ENCODE results near the gene NSFL1C.

NSFL1C gene

GRCh38 chr20:1466211-1467081, at the start of gene NSFL1C:
NSFL1C (minus strand) TSS chr20:1466849; CDS start chr20:1466824, 25 bp downstream.
- peak; percentile 95 for DNase-seq

GRCh38 chr20:1513801-1514200, 47.2 kb upstream of the NSFL1C start:
- DNase-seq = no peak

DNA sequence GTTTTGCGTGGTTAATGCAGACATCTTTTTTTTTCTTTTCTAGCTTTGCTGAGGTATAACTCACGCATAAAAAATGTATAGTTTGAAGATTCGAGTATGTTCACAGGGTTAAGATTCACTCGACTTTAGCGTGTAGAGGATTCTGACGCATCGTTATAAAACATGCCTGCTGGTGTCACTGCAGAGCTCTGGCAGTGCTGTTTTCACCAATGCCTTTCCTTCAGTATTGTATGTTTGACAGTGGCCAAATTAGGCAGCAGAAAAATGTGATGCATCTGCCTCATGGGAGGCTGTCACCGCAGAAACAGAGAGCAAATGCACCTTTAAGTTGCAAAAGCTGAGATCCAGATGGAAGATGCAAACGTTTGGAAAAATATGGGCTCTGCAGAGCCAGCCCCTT, 42.6 kb upstream of the NSFL1C start:
- DNase-seq = peak; percentile 24

- no peak for DNase-seq
These were observed 41.9 kb upstream of the NSFL1C start for GRCh38 chr20:1508574-1508973.

DNA sequence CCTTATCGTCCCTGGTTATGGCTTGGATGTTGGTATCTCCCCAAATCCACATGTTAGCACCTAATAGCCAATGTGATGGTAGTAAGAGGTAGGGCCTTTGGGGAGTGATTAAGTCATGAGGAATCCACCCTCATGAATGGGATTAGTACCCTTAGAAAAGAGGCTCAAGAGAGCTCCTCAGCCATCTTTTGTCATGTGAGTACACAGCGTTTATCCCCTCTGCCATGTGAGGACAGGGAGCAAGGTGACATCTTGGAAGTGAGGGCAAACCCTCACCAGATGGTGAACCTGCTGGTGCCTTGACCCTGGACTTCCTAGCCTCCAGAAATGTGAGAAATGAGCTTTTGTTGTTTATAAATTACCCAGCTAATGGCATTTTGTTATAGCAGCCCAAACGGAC, 40.6 kb upstream of the NSFL1C start:
- peak; percentile 80 for DNase-seq

GRCh38 chr20:1505871-1506270, 39.2 kb upstream of the NSFL1C start:
- DNase-seq = no peak

DNA sequence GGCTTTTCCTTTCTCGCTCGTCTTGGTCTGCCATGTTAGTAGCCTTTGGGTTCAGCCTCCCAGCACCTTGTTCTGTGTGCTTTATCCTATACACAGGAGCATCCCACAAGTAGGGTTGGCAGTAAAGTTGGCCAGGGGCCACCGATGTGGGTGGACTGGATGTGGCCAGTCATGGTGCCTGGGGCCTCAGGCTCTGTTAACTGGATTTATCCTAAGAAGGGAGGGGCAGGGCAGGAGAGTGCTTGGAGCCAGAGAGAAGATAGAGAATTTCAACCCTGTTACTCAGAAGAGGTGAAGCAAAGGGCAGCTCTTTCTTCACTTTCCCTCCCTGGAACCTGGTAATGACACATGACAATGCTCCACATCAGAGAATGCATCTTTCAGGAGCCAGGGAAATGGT, 38.7 kb upstream of the NSFL1C start:
- DNase-seq = no peak

DNA sequence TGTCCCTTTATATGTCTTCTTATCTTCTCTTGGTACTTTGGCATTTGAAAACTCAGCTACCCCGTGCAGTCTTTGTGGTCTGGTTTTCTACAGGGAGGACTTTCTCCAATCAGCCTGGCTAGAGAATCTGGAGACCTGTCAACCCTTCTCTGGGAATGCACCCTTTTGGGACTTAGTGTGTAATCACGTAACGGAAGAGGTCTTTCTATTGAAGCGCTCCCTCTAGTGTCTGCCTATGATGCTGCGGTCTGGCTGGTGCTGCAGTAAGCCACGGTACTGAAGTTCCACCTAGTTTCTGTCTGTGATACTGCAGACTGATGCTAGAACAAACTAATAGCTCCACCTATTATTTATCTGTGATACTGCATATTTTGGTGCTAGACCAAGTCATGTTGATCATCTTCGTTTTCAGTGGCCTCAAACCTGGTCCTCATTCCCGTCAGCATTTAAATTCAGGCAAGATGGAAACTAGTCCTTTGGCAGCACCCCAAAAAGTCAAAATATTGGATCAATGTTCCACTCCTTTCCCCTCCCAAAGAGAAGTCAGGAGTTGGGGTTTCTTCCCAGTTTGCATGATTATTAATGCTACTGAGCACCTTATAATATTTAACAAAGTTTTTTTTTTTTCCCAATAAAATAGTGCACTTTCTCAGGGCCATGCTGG, 37.0 kb upstream of the NSFL1C start:
- peak; percentile 92 for DNase-seq

DNA sequence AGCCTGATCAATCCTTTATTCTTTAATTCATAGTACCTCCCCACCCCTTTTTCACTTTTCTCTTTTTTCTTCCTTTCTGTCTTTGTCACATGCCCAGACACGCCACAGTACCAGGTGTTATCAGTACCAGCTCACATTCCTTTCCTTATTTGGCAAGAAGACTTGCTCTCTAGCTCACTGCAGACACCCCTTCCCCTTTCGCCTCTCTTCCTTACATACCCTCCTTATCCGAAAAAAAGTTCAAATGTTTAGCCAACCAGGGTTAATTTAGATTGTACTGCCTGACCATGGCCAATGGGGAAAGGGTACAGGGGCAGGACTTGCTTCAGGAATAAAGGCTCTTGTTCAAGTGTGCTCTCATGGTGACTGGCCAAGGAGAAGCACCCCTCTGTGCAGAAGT, 33.8 kb upstream of the NSFL1C start:
- no peak for DNase-seq

- DNase-seq = no peak
These were observed 33.1 kb upstream of the NSFL1C start for GRCh38 chr20:1499528-1500420.

DNA sequence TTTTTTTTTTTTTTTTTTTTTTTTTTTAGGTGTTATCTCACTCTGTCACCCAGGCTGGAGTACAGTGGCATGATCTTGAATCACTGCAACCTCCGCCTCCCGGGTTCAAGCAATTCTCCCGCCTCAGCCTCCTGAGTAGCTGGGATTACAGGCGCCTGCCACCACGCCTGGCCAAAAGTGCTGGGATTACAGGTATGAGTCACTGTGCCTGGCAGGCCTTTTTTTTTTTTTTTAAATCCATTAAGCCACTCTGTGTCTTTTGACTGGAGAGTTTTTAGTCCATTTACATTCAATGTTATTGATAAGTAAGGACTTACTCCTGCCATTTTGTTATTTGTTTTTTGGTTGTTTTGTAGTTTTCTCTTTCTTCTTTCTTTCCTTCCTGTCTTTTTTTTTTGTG, 30.7 kb upstream of the NSFL1C start:
- peak; percentile 16 for DNase-seq

DNA sequence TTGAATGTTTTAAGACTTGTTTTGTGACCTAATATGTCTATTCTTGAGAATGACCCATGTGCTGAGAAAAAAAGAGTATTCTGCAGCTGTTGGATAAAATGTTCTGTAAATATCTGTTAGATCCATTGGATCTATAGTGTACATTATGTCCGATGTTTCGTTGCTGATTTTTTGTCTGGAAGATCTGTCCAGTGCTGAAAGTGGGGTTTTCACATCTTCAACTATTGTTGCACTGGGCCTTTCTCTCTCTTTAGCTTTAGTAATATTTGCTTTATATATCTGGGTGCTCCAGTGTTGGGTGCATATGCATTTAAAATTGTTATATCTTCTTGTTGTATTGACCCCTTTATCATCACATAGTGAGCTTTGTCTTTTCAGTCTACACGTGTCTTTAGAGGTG, 30.3 kb upstream of the NSFL1C start:
- DNase-seq = no peak

DNA sequence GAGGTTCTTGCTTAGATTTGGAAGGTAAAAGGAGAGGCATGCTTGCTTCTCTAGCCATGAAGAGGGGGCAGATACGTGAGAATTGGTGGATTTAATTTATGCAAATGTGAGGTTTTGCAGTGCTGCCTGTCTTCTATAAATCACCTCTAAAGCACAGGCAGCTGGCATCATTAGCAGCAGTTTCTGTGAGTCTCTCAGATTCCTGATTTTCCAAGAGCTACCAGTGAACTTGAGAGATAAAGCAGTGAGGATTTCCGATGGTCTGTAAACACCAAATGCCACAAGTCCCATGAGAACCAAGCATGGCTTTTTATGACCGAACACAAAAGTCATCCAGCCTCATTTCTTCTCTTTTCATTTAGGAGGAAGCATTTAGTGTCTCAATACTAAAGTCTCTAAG, 27.8 kb upstream of the NSFL1C start:
- no peak for DNase-seq

DNA sequence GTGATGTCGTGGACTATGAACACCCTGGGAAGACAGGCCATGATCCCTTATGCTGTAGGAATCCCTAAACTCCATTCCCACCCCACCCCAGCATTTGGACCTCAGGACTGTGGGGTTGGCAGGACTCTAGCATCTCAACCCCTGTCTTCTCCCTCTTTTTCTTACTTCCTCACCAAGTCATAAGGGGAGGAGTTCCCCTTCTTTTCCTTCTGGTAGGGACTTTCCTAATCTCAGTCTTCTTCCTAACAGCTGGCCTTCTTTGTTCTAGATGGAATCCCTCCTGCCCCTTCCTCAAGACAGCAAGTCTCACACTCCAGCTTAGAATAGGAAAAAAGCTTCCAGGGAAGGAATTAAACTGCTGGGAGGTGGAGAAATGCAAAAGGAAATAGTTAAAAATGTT, 26.9 kb upstream of the NSFL1C start:
- DNase-seq = no peak

DNA sequence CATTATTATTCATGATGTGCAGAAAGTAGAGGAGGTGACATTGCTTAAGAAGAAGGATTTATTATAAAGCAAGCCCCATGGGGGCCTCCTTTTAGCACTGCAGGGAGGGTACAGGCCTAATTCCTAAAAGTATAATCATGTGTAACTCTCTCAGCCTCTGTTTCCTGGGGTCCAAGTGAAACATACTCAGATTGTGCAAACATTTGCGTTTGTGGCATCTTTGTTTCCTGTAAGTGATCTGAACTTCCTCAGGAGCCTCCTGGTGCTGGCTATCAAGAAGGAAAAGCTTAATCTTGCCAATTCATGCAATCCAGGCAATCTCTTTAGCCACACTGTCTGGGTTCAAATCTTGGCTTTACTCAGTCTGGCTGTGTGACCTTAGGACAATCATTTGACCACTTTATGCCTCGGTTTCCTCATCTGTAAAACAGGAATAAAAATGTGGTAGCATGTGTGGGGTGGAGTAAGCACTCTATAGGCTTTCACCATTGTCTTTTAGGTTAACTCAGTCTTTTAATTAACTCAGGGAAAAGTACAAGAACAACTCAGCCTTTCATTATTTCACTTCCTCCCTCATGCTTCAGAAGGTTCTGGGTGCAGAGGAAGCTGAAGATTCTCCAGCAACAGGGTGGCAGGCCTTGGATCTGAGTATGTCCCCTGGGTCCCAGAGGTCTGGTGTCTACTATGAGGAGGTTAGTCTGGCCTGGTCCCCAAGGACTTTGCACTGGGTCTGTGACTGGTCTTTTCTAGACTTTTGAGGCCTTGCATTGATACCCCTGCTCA, 25.4 kb upstream of the NSFL1C start:
- no peak for DNase-seq

DNA sequence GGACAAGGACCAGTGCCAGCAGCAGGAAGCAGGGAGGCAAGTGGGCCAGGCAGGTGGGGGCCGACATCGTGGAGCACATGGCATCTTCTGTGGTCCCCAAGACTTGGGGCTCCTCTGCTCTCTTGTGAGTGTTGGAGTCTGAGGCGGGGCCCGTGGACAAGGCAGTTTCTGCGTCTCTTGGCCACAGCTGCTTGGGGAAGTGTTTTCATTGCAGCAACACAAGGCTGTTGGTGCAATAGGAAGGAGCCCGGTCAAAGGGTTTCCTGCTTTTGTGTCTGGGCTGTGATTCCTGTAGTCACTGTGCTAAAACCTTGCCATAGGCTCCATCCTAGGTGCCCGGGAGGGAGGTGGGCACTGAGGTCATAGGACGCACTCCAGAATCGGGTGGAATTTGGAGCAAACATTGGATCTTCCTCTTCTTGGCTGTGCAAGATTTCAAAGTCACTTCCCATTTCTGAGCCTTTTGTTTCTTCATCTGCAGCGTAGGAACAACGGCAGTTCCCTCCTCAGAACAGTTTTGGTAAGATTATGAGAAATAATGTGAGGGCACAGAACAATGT, 24.7 kb upstream of the NSFL1C start, which contains the start of gene SIRPB2:
Gene SIRPB2 (minus strand): TSS at position 140 of the 560 bp plus-strand sequence. CDS start 61 bp downstream, at position 79.
- no peak for DNase-seq

GRCh38 chr20:1490643-1491195, 24.1 kb upstream of the NSFL1C start:
- no peak for DNase-seq

GRCh38 chr20:1489764-1490436, 23.3 kb upstream of the NSFL1C start:
- DNase-seq = no peak

- no peak for DNase-seq
These were observed 22.7 kb upstream of the NSFL1C start for GRCh38 chr20:1489325-1489724.

DNA sequence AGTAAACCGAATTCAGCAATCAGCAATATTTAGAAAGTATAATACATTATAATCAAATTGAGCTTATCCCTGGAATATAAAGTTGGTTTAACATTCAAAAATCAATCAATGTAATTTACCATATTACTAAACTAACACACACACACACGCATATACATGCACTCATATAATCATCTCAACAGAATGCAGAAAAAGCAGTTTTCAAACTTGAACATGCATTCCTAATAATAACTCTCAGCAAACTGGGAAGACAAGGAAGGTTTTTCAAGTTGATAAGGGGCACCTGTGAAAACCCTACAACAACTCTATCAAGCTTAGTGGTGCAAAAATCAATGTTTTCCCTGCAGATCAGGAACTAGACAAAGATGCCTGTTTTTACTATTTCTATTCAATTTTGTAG, 19.9 kb upstream of the NSFL1C start:
- no peak for DNase-seq

Measured in NCI-H82 (cell line).